MCF 10A (cell line): Measurements from ENCODE around the gene GGACT. TPM values are rescaled to one million over a fixed set of nuclear protein-coding genes. Genes with fewer than 3 reads are reported as not detected.

Experiments
- BruUV-seq: library from RNA; stranded (reverse); fragments of 400-500 nt; replicated peaks from 2 replicates; lab custom pipeline; 2021; lab: Mats Ljungman, UMichigan
- CTCF ChIA-PET: fragments of 300-600 bp; sonication (Branson Sonifier 250); formaldehyde crosslinking; extraction: SDS; loops from one replicate; lab custom pipeline; 2021; ENCODE audit warnings: antibody characterized with exemption, inconsistent platforms; lab: Yijun Ruan, JAX
- POLR2A ChIA-PET: fragments of 300-600, 350-650 bp; sonication (Branson Sonifier 250); formaldehyde crosslinking; extraction: SDS; loops from one replicate; lab custom pipeline; 2020; ENCODE audit warnings: antibody characterized with exemption, inconsistent platforms; lab: Yijun Ruan, JAX
- DNase-seq: peaks from one replicate; pipeline ENCODE4 v3.0.0-alpha.2; 2018; ENCODE audit not compliant: unreplicated experiment
- H3K27ac Mint-ChIP-seq: one replicate; pipeline ENCODE4 v1.8.0; 2022; ENCODE audit warnings: mild to moderate bottlenecking, low read depth, mixed read lengths; ENCODE audit not compliant: unreplicated experiment
- H3K27me3 Mint-ChIP-seq: one replicate; pipeline ENCODE4 v1.8.0; 2022; ENCODE audit warnings: mixed read lengths; ENCODE audit not compliant: insufficient read depth, unreplicated experiment
- H3K36me3 Mint-ChIP-seq: one replicate; pipeline ENCODE4 v1.8.0; 2022; ENCODE audit warnings: mild to moderate bottlenecking, moderate library complexity, mixed read lengths; ENCODE audit not compliant: insufficient read depth, unreplicated experiment
- H3K4me1 Mint-ChIP-seq: one replicate; pipeline ENCODE4 v1.8.0; 2022; ENCODE audit warnings: mixed read lengths; ENCODE audit not compliant: insufficient read depth, unreplicated experiment
- H3K4me3 Mint-ChIP-seq: one replicate; pipeline ENCODE4 v1.8.0; 2022; ENCODE audit warnings: mild to moderate bottlenecking, moderate library complexity, mixed read lengths; ENCODE audit not compliant: unreplicated experiment
- H3K9me3 Mint-ChIP-seq: one replicate; pipeline ENCODE4 v1.8.0; 2022; ENCODE audit warnings: mixed read lengths; ENCODE audit not compliant: unreplicated experiment
- intact Hi-C: fragments of 100-400 bp; cut with micrococcal nuclease; formaldehyde crosslinking; loops from 2 replicates; pipeline ENCODE4 v1.14.1; 2022
- total RNA-seq: library from RNA; stranded (reverse); gene quantifications from 2 replicates; pipeline ENCODE4 v1.2.3, GENCODE V29; 2022
- TF ChIP-seq, protein P1 (sequence below): fragments of 200-600 bp; IDR thresholded peaks from one replicate; pipeline ENCODE4 v1.8.0; 2022; ENCODE audit warnings: antibody characterized with exemption, mild to moderate bottlenecking; ENCODE audit not compliant: unreplicated experiment

Gene GGACT
- total RNA-seq, 1 experiment from 2014 or later: 8.1 TPM

DNA sequence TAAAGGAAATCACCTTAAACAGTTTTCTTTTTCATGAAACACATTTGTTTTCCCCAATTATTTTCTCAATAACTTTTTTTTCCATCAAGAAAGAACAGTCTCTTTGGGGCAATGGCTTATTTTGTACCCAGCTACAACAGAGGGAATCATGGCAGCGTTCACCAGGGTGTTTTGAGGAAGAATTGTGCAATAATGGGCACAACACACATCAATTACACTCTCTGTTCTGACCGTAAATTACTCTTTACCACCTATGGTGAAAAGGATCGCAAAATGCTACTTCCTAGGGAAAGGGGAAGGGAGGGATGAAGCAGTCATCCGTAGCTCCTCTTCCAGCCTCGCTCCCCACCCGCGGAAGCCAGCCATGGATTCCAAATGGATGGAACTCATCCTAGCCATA lies 47.4 kb upstream of the GGACT start:
- Mint-ChIP-seq H3K27ac (no peak overlapping the region), H3K4me3 (no peak overlapping the region), H3K27me3 (no peaks in the 10 kb centered on the region), H3K36me3 (peaks cover 56% of the 10 kb centered on the region), H3K9me3 (no peaks in the 10 kb centered on the region), H3K4me1 (no peaks in the 10 kb centered on the region)
- DNase-seq: no peak
- TF ChIP-seq, protein P1, sequence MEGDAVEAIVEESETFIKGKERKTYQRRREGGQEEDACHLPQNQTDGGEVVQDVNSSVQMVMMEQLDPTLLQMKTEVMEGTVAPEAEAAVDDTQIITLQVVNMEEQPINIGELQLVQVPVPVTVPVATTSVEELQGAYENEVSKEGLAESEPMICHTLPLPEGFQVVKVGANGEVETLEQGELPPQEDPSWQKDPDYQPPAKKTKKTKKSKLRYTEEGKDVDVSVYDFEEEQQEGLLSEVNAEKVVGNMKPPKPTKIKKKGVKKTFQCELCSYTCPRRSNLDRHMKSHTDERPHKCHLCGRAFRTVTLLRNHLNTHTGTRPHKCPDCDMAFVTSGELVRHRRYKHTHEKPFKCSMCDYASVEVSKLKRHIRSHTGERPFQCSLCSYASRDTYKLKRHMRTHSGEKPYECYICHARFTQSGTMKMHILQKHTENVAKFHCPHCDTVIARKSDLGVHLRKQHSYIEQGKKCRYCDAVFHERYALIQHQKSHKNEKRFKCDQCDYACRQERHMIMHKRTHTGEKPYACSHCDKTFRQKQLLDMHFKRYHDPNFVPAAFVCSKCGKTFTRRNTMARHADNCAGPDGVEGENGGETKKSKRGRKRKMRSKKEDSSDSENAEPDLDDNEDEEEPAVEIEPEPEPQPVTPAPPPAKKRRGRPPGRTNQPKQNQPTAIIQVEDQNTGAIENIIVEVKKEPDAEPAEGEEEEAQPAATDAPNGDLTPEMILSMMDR: no peak
- CTCF ChIA-PET: no interaction called here
- no TSS peak for BruUV-seq
- POLR2A ChIA-PET: no interaction called here
- intact Hi-C loops: no loop called here

DNA sequence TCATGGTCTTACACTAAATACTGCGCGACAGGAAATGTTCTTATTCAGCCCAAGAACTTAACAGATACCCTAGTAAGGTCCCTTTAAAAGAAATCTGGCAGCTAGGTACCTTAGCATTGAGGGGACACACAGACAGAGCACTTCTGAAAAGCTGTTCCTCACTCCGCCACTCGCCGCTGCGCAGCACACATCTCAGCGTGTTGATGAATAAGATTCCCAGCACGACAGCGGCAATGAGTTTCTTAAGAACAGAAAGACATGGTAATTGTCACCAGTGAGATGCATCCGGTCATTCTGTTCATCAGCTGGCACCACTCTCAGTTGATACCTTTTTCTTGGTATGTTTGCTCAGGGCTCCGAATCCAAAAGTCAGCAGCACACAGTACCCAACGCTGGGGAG lies 46.1 kb upstream of the GGACT start:
- no TSS peak for BruUV-seq
- Mint-ChIP-seq H3K27ac (no peak overlapping the region), H3K4me1 (no peaks in the 10 kb centered on the region), H3K9me3 (no peaks in the 10 kb centered on the region), H3K27me3 (no peaks in the 10 kb centered on the region), H3K36me3 (peaks cover 56% of the 10 kb centered on the region), H3K4me3 (no peak overlapping the region)
- intact Hi-C loops: no loop called here
- CTCF ChIA-PET: interaction anchor here (0.7 kb wide), 1 partner anchor 1286 kb away, joined by 4 read pairs; no protein-coding TSS in a partner anchor
- POLR2A ChIA-PET: no interaction called here
- TF ChIP-seq, protein P1: no peak
- DNase-seq: no peak

DNA sequence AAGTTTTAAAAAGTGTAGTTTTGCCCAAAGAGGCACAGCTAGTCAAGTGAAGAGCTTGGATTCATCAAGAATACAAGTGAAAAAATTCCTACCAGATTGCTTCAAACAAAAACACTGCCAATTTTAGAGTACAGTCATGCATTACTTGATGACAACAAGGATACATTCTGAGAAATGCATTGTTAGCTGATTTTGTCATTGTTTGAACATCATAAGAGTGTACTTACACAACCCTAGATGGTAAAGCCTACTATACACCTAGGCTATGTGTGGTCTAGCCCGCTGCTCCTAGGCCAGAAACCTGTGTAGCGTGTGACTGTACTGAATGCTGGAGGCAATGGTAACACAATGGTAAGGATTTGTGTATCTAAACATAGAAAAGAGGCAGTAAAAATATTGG lies 44.9 kb upstream of the GGACT start:
- CTCF ChIA-PET: interaction anchor here (1.4 kb wide), 1 partner anchor 61 kb away, joined by 3 read pairs; no protein-coding TSS in a partner anchor
- POLR2A ChIA-PET: no interaction called here
- intact Hi-C loops: no loop called here
- Mint-ChIP-seq H3K36me3 (peaks cover 61% of the 10 kb centered on the region), H3K4me1 (no peaks in the 10 kb centered on the region), H3K4me3 (no peak overlapping the region), H3K27me3 (no peaks in the 10 kb centered on the region), H3K27ac (peak overlapping the region; percentile 23), H3K9me3 (no peaks in the 10 kb centered on the region)
- DNase-seq: peak; percentile 57
- BruUV-seq: no TSS peak
- TF ChIP-seq, protein P1: no peak

DNA sequence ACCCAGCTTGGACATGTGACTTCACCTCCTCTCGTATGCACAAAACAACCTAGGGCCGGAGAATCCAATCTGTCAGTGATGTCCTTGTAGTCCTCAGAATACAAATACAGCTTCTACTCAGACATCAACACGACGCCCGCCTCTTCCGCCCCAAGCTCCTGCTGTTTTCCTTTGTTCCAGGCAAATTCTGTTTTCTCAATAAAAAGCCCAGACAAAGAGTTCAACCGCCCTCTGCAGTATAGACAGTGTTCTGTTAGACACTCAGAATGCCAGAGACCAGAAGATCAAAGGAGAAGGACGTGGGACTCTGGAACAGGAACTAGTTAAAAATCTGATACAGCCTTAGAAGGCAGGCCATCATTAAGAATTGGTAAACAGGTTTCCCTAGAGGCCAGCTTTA lies 42.0 kb upstream of the GGACT start:
- ChIA-PET CTCF (interaction anchor here (0.6 to 1.1 kb wide), 2 partner anchors 41 to 1596 kb away, joined by 3 to 4 read pairs; no protein-coding TSS in a partner anchor), POLR2A (no interaction called here)
- no peaks in the 10 kb centered on the region for H3K9me3 Mint-ChIP-seq
- peaks cover 61% of the 10 kb centered on the region for H3K36me3 Mint-ChIP-seq
- DNase-seq: no peak
- H3K4me1 Mint-ChIP-seq: no peaks in the 10 kb centered on the region
- H3K4me3 Mint-ChIP-seq: no peak overlapping the region
- TF ChIP-seq, protein P1: no peak
- H3K27ac Mint-ChIP-seq: no peak overlapping the region
- BruUV-seq: no TSS peak
- intact Hi-C loops: no loop called here
- H3K27me3 Mint-ChIP-seq: no peaks in the 10 kb centered on the region
